ENCODE measurements around the gene TELO2.

Gene TELO2

GRCh38 chr16:1500465-1501150, 7.4 kb downstream of the TELO2 start:
- DNase-seq: no peak

GRCh38 chr16:1501630-1502029, 8.5 kb downstream of the TELO2 start:
- DNase-seq: no peak

DNA sequence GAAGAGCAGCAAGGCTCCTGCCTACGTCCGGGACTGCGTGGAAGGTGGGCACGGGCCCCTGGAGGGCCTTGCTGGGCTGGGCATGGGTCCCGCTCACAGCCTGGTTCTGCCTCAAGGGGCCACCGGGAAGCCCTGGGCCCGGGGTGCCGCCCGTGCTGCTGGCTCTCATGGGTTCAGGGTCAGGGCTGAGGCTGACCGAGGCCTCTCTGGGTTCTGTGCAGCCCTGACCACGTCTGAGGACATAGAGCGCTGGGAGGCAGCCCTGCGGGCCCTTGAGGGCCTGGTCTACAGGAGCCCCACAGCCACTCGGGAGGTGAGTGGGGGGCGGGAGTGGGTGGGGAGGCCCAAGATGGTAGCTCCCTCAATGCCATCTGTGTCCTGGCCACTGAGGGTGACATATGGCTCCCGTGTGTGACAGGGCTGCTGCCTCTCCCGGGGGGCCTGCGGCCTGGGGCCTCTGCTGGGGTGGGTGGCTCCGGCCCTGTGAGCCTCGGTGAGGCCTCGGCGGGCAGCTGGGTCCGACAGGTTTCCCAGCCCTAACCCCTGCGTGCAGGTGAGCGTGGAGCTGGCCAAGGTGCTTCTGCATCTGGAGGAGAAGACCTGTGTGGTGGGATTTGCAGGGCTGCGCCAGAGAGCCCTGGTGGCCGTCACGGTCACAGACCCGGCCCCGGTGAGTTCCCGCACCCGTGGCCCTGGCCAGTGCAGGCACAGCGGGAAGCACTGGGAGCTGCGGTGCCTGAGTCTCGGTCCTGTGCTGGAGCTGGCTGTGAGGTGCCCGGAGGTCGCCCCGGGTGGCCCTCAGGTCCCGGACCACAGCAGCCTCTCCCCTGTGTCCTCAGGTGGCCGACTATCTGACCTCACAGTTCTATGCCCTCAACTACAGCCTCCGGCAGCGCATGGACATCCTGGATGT, 9.2 kb downstream of the TELO2 start:
- no peak for DNase-seq

DNA sequence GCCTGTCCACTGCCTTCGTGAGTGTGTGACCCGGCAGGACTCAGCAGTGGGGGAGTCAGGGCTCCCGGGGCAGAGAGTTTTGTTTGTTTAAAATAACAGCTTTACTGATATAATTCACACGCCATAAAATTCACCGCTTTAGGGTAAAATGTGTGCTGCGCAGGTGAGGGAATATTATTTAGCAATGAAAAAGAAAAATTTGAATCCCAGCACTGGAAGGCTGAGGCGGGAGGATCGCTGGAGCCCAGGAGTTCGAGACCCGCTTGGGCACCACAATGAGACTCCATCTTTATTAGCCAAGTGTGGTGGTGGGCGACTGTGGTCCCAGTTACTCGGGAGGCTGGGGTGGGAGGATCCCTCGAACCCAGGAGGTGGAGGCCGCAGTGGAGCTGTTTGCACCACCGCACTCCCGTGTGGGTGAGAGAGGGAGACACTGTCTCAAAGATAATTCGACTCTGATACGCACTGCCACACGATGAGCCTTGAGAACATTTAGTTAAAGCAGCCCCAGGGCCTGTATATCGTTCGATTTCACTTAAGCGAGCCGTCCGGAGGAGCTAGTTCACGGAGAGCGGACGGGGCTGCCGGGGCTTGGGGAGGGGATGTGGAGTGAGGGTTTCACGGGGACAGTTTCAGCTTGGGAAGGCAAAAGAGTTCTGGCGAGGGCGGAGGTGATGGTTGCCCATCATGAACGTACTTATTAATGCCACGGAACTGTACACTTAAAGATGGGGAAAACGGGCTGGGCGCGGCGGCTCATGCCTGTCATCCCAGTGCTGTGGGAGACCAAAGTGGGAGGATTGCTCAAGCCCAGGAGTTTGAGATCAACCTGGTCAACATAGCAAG, 10.2 kb downstream of the TELO2 start:
- no peak for DNase-seq

DNA sequence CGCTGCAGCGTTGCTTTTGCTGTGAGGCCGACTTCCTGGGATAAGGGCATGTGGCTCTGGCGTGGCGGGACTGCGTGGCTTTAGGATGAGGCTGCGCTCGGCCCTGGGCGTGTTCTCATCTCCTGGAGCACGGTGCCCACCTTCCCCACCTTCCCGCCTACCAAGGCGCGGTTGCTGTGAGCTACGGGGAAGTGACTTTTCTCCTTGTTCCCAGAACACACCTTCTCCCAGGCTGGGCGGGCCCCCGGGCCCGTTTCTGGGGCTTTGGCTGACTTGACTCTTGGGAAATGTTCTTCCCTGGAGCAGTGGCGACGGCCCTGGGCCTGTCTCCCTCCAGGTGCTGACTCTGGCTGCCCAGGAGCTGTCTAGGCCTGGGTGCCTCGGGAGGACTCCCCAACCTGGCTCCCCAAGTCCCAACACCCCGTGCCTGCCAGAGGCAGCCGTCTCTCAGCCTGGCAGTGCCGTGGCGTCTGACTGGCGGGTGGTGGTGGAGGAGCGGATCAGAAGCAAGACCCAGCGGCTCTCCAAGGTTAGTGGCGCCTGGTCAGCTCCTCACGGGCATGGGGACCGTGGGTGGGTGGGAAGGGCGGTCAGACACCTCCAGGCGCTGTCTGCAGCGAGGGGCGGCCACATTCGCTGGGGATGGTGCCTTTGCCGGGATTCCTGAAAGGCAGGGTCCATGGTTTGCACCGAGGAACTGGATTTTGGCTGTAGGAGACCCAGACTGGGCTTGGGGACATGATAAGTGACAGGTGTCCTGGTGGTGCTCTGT, 12.1 kb downstream of the TELO2 start:
- no peak for DNase-seq

- no peak for DNase-seq
Measured at GRCh38 chr16:1505912-1506311, 12.8 kb downstream of the TELO2 start.

GRCh38 chr16:1506494-1507213, 13.5 kb downstream of the TELO2 start:
- DNase-seq: no peak

GRCh38 chr16:1508494-1509187, 15.5 kb downstream of the TELO2 start:
- DNase-seq: no peak

DNA sequence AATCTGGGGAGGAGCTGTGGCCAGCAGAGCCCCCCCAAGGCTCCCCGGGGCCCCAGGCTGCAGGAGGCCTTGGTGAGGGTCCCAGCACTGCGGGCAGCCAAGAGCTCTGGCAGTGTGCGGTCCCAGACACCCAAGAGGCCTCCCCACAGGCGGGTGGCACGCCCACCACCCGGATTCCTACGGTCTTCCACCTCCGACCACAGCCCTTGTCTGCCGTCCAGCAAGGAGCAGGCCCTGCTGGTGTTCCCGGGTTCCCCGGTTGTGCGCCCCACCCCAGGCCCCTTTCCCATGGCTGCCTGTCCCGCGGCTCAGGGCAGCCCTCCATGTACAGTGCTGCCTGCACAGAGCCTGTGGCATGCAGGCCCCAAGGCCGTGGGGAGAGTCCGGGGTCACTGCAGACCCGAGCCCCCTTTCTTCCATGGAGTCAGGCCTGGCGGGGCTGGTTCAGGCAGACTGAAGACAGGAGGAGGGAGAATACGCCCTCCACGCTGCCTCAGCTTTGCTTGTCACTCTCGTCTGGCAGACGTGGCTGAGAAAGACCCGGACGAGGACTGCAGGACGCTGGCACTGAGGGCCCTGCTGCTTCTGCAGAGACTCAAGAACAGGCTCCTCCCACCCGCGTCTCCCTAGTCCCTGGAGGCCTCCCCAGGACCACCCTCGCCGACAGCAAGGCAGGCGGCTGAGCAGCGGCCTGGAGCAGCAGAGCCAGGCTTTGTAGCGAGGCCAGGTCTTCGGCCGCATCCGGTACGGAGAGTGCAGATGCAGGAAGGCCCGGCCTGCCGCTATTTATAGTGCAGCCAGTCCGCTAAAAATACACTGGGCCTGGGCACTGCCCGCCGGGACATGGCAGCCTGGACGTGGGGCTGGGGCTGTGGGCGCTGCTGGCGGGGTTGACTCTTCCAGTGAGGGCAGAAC, 16.4 kb downstream of the TELO2 start:
- no peak for DNase-seq

GRCh38 chr16:1510272-1510671, 17.1 kb downstream of the TELO2 start:
- DNase-seq: no peak

- DNase-seq: no peak
Measured at GRCh38 chr16:1510941-1511351, 17.8 kb downstream of the TELO2 start.

DNA sequence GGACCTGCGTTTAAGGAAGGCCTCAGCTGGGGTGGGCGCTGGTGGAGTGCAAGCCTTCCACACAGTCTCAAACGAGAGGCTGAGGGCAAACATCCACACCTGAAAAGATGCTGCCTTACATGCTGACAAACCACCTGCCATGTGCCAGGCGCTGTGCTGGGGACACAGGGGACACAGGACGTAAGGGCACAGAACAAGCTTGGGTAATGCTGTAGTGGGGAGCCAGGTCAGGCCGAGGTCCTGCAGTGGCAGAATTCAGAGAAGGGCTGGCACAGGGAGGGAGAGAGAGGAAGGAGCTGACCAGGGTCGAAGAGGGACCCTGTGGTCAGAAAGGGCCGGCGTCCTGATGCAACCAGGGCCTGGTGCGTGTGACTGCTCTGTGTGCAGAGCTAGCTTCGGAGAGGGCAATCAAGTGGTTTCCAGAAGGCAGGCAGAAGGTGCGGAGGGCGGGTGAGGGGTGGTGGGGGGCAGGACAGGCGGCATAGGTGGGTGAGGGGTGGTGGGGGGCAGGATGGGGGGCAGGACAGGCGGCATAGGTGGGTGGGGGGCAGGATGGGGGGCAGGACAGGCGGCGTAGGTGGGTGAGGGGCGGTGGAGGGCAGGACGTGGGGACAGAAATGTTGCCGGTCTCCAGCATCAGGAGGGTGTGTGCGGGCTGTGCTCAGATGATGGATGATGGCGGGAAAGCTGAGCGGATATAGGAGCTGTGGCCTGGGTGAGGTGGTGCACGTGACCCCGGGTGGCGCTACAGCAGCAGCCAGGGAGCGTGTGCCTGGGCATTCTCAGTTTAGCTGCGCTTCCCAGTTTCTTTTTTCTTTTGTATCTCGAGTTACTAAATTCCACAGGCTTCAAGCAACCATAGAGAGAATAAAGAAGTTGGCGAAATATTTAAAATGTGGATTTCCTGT, 18.8 kb downstream of the TELO2 start:
- no peak for DNase-seq

DNA sequence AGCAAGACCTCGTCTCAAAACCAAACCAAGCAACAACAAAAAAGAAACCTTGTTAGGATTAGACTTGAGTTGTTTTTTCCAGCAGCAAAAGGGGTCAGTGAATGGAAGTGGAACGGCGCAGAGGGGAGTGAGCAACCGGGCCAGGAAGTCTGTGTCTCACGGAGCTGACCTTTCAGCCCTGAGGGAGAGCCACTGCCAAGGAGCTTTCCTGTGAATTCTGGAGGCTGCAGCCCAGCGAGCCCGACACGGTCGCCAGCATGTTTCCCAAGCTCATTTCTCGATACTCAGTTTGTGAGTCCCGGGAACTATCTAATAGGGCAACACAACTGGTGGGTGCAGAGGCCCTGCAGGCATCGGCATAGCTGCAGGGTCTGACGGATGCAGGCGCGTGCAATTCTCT, 19.6 kb downstream of the TELO2 start:
- no peak for DNase-seq

- no peak for DNase-seq
Measured at GRCh38 chr16:1514507-1514906, 21.3 kb downstream of the TELO2 start.

DNA sequence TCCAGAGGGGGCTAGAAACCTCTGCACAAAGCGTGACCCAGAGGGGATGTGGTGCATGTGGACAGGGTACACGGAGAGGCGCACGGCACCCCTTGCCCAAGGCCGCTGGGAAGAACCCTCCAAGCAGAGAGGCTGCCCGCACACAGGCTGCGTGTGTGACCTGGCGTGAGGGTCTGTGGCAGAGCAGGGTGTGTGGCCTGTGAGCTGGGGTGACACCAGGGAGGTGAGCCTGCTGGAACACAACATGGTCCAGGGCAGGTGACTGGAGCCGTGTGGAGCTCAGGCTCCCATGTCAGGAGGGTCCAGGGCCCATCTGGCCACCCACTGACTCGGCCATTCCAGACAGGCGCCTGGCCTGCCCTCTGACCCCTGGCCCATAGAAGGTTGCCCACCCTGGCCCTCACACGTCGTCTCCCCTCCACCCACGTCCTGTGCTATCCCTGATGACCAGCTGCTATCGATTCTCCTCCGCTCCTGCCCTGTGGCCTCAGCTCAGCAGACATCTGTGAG, 25.5 kb downstream of the TELO2 start:
- DNase-seq: no peak

DNA sequence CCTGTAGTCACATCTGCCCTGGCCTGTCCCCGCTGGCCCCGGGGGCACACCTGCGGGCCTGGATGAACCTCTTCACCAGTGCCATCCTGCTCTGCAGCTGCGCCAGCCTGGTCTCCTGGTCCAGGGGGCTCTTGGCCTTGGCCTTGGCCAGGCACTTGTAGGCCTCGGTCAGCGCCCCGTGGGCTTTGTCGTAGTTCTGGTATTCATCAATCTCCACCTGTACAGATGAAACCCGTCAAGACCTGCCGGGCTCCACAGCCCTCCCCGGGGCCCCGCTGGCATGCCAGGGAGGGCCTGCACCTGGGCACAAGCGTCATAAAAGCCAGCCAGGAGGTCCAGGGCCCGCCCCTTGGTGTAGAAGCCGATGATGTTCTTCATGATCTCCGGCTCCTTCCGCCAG, 26.7 kb downstream of the TELO2 start:
- DNase-seq: no peak

DNA sequence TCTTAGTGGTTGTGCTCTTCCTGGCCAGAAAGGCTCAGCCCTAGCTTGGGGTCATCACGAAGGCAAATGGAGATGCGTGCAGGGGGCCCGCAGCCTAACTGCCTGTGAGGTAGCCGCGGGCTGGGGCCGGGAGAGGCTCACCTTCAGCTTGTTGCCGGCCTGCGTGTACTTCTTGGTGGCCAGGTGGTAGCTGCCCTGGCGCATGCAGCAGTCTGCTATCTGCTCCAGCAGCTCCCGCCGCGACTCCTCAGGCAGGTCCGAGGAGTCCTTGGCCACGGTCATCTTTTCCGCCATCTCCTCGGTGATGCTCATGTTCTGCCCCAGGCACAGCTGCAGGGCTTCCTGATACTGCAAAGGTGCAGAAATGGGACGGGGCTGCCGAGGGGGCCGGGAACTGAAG, 27.3 kb downstream of the TELO2 start:
- no peak for DNase-seq

DNA sequence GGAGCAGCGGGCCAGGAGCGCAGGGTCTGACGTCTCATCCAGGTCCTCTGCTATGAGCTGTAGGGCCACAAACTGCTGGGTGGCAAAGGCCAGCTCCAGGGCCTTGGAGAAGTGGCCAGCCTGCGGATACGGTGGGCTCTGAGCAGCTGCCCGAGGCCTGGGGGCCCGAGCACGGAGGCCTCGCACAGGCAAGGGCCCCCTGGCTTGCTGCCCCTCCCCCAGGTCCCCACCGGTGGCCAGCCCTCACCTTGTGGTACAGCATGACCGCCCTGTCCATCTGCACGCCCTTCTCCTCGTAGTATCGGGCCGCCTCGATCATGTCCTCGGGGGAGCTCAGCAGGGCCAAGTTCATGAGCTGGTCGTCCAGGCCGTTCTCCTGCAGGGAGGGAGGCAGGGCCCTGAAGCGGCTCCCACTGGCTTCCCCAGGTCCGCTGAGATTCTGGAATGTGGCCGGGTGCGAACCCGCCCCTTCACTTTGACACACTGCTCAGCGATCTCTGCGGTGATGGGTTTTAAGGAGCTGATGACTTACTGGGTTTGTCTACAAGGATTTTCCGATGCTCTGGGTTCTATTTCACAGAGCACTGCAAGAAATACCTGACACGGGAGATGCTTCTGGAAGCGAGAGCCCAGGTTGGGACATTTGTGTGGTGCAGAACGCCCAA, 30.6 kb downstream of the TELO2 start:
- DNase-seq: no peak

Data from bone marrow (tissue), 2 donors.